ENCODE data around the gene POLE. TPM values are rescaled to one million over a fixed set of nuclear protein-coding genes. Genes with fewer than 3 reads are reported as not detected.

The POLE gene
- total and polyA plus RNA-seq, 10 of the 15 experiments (the other 5 are each of a cell fraction or from before 2014, with no cell fraction given): 2.3 to 103 (median 37.1) TPM

GRCh38 chr12:132669166-132669879, 17.8 kb downstream of the POLE start:
- FAIRE-seq: no peak
- CTCF ChIA-PET: no interaction called here

More at GRCh38 chr12:132669166-132669879, 17.8 kb downstream of the POLE start:
- no peak for ATAC-seq
- in situ Hi-C loops (cut with MboI) (no loop called here), intact Hi-C loops (cut with micrococcal nuclease; ENCODE audit: unreplicated experiment) (no loop called here)
- H3K27ac ChIP-seq (ENCODE audit: control insufficient read depth, insufficient read depth): no peak overlapping the region
- POLR2A ChIA-PET: no interaction called here
- H2AFZ ChIP-seq (ENCODE audit: control insufficient read depth, low read depth, low read length): no peak overlapping the region
- SMC1A ChIA-PET (ENCODE audit: uncharacterized antibody, unreplicated experiment): no interaction called here
- H4K20me1 ChIP-seq (ENCODE audit: control insufficient read depth, insufficient read depth): no peaks in the 10 kb centered on the region
- H3K79me2 ChIP-seq (ENCODE audit: control insufficient read depth, insufficient read depth, low read length): no peaks in the 10 kb centered on the region
- no peak overlapping the region for H3K9ac ChIP-seq (ENCODE audit: control insufficient read depth, insufficient read depth, low read length)
- WGBS (ENCODE audit: insufficient coverage, insufficient replicate concordance, low lambda C conversion rate, missing lambda C conversion rate): 94% methylated on average over 17 of the region's 17 CpGs
- no peak overlapping the region for H3K4me3 ChIP-seq
- RAD21 ChIA-PET (ENCODE audit: unreplicated experiment): no interaction called here
- peaks cover 23 to 45% of the 10 kb centered on the region in 2 experiments for H3K36me3 ChIP-seq (ENCODE audit: control insufficient read depth in 2 of 2, insufficient read depth in 2 of 2, low read length in 1 of 2)
- TF ChIP-seq SMC3 (IDR thresholded peaks at IDR 0.05; ENCODE audit: borderline replicate concordance, low read length) (no peak), SIN3A (IDR thresholded peaks at IDR 0.05; ENCODE audit: low read depth, low read length) (no peak), STAT3 (IDR thresholded peaks at IDR 0.05; ENCODE audit: low read depth, low read length) (no peak), CBX5 (IDR thresholded peaks at IDR 0.05; ENCODE audit: low read depth) (no peak), STAT1 (conservative IDR thresholded peaks at IDR 0.05) (no peak), IRF5 (IDR thresholded peaks at IDR 0.05; ENCODE audit: borderline replicate concordance) (no peak)
- no peaks in the 10 kb centered on the region for H3K4me1 ChIP-seq (ENCODE audit: control insufficient read depth, insufficient read depth, low read length)
- DNase-seq (ENCODE audit: low read depth, low spot score): no peak
- H3K9me3 ChIP-seq (replicated peaks; ENCODE audit: control insufficient read depth, insufficient read depth, low read length): no peaks in the 10 kb centered on the region
- H3K4me2 ChIP-seq (ENCODE audit: control insufficient read depth, insufficient read depth): no peak overlapping the region
- H3K27me3 ChIP-seq (replicated peaks in 1 of 2; ENCODE audit: control insufficient read depth in 2 of 2, insufficient read depth in 2 of 2, low read length in 1 of 2): no peaks in the 10 kb centered on the region
- BruUV-seq (replicated peaks): no TSS peak

Measured in GM12878 (cell line).